Mucosa of gallbladder (tissue), 1 donor: ENCODE data around the gene HYDIN. TPM values are rescaled to one million over a fixed set of nuclear protein-coding genes. Genes with fewer than 3 reads are reported as not detected.
A peak's percentile ranks its signal among the peaks of the same experiment; 100 is the strongest.

Experiments
- DNase-seq: peaks from one replicate; pipeline ENCODE4 v3.0.0-alpha.2; 2020; ENCODE audit warnings: low spot score
- total RNA-seq: library from RNA; stranded (reverse); gene quantifications from one replicate; pipeline ENCODE4 v1.2.1, GENCODE V29; 2021
- donor health status: DM: no; HTN: no; CAD: no.

Gene HYDIN
- total RNA-seq, 1 donor from 2014 or later: 6.2 TPM

- DNase-seq: peak; percentile 50
These were observed 441.6 kb downstream of the HYDIN start for GRCh38 chr16:70788668-70789594.

GRCh38 chr16:70786020-70786755 is 444.3 kb downstream of the HYDIN start:
- no peak for DNase-seq

GRCh38 chr16:70784692-70785555 is 445.6 kb downstream of the HYDIN start:
- DNase-seq: no peak

DNA sequence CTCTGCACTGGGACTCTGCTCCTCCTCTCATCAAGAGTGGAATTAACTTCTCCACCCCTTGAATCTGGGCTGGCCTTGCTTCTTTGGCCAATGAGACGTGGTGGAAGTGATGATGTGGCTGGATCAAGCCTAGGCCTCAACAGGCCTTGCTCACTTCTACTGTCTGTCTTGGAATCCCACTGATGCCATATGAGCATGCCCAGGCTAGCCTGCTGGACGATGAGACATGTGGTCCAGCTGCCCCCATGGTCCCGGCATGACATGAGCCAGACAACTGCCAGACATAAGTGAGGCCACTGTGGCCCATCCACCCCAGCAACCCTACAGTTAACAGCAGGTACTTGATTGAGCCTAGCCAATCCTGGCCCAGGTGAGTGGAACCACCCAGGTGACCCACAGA is 448.3 kb downstream of the HYDIN start:
- no peak for DNase-seq

DNA sequence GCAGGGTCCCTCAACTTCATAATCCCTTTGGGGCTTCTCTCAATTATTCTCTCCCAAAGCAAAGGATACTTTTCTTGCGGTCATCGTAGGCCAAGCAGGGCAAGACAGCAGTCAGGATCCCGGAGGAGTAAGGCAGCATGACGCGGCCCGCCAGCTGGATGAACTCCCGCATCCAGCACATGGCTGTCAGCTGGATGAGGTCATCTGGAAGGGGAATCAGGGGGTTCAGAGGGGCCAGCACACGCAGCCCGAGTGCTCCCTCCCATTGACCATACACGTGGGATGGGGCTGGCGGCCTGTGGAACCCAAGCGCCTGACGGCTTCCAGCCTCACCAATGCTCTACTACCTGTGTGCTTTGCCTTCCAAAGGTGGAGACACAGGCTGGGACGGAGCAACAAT is 448.7 kb downstream of the HYDIN start:
- no peak for DNase-seq

GRCh38 chr16:70780546-70780945 is 450.0 kb downstream of the HYDIN start:
- DNase-seq: no peak

- no peak for DNase-seq
These were observed 451.2 kb downstream of the HYDIN start for GRCh38 chr16:70779361-70779760.

- peak; percentile 61 for DNase-seq
These were observed 451.6 kb downstream of the HYDIN start for GRCh38 chr16:70778901-70779309.

GRCh38 chr16:70777973-70778406 is 452.5 kb downstream of the HYDIN start:
- no peak for DNase-seq

DNA sequence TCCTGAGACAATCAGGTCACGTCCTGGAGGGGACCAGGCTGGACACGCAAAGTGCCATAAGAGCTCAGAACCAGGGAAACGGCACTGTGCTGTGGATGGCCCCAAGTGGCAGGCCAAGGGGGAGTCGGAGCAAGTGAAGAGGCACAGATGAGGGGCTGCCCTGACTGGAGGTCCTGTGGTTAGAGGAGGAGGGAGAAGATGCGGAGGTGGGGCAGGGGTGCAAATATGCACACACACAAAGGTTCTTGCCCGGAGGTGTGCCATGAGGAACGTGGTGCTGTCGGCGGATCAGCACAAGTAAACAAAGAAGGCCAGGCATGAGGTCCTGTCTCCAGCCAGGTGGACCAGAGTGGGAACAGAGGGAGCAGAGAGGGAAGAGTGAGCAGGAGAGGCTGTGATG is 453.0 kb downstream of the HYDIN start:
- DNase-seq: no peak

GRCh38 chr16:70775399-70775798 is 455.1 kb downstream of the HYDIN start:
- no peak for DNase-seq

GRCh38 chr16:70774261-70774660 is 456.3 kb downstream of the HYDIN start:
- no peak for DNase-seq

DNA sequence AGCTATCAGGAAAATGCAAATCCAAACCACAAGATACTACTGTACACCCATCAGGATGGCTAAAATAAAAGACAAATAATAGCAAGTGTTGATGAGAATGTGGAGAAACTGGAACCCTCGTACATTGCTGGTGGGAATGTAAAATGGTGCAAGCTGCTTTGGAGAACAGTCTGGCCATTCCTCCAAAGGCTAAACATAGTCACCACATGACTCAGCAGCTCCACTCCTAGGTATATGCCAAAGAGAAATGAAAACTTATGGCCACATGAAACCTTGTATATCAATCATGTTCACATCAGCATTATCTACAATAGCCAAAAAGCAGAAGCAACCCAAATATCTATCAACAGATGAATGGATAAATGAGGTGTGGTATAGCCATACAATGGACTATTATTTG is 458.0 kb downstream of the HYDIN start:
- DNase-seq: no peak

DNA sequence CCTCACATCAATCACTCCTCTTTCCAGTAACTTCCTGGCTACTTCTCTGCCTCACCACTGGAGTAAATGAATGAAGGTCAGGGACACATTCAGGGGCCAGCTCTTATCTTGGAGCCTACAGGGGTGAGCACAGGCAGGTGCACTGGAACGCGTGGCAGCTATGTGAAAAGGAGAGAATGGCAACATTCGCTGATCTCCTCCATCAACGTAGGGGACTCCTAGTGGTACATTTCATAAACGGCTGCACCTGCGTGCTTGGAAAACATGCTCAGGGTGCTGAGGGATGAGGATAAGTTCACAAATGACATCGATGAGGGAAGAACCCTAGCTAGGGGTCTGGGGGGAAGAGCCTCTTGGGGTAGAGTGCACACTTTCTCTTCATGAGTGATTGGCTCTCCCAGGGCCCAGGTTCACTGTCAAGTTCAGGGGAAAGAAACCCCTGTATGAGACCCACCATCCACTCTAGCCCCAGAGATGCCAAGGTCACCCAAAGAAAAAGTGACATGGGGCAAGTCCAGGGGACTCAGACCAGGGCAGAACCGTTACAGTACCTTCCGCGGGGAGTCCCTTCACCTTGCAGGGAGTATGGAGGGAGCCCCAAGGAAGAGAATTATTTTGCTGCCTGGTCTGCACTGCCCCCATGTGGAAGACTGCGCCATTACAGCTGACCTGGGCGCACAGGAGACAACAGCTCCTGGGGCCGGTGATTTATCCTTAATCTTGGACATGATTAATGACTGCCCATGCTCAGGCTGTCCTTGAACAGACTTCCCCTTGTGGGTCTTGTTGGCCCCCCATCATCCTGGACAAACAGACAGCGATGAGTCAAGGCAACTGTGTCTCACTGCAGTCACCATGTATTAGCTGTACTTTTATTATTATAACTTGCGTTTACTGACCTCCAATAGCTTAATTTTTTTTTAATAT is 459.6 kb downstream of the HYDIN start:
- DNase-seq: peak; percentile 54

GRCh38 chr16:70770291-70770625 is 460.3 kb downstream of the HYDIN start:
- DNase-seq: no peak

DNA sequence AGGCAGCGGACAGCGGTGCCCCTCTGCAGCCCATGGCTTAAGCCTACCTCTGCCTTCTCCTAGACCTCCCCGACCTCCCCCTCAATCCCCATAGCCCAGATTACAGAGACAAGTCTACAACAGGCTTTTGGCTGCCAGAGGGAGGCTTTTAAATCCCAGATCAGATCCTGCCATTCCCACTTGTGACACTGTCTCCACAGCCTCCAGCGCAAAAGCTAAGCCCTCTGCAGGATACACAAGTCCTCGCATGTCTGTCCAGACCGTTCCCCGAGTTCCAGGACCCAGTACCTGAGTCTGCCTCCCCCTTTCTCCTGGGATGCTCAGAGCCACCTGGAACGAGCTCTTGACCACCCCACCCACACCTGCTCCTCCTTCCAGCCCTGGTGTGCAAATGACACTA is 460.8 kb downstream of the HYDIN start:
- DNase-seq: no peak

GRCh38 chr16:70769131-70769530 is 461.4 kb downstream of the HYDIN start:
- no peak for DNase-seq

DNA sequence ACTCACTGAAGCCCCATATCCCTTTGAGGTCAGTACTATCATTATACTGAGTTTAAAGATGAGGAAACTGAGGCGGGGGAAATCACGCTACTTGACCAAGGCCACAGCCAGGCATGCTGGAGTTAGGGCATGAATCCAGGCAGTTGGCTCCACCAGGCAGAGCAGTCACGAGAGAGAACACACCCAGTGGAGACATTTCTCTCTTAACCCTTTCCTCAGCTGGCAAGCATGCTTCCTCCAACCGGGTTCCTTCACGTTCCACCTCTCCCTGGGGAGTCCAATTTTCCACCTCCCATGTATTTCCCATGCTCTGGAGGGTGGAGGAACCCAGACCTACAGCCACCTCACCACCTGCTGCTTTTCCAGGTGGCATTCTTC is 462.3 kb downstream of the HYDIN start:
- DNase-seq: peak; percentile 38

GRCh38 chr16:70767377-70768202 is 462.9 kb downstream of the HYDIN start:
- no peak for DNase-seq

GRCh38 chr16:70766658-70767057 is 463.9 kb downstream of the HYDIN start:
- no peak for DNase-seq
